Fibroblast of mammary gland (primary cell): ENCODE measurements around the gene AGXT.
A peak's percentile ranks its signal among the peaks of the same experiment; 100 is the strongest.

Experiments used
- DNase-seq: peaks from one replicate; pipeline ENCODE4 v3.0.0-alpha.2; 2010; ENCODE audit warnings: low read depth
- H3K4me3 ChIP-seq: 2 replicates; pipeline ENCODE4 v1.5.1; 2011; ENCODE audit warnings: low read depth, mild to moderate bottlenecking, low read length, moderate library complexity; ENCODE audit not compliant: control insufficient read depth
- CTCF ChIP-seq: conservative IDR thresholded peaks from 2 replicates; pipeline ENCODE4 v1.5.1; 2011; ENCODE audit warnings: low read depth, low read length, inconsistent platforms; ENCODE audit not compliant: control insufficient read depth, insufficient read depth

AGXT gene

GRCh38 chr2:240919786-240920782 is 51.5 kb downstream of the AGXT start:
- DNase-seq, result no peak
- H3K4me3 ChIP-seq, result no peak overlapping the region
- TF ChIP-seq CTCF, result no peak

- no peak overlapping the region for H3K4me3 ChIP-seq
- no peak for TF ChIP-seq CTCF
- no peak for DNase-seq
Measured at GRCh38 chr2:240920783-240921231, 52.2 kb downstream of the AGXT start.

GRCh38 chr2:240921311-240921994 is 52.8 kb downstream of the AGXT start:
- TF ChIP-seq CTCF, result no peak
- H3K4me3 ChIP-seq, result no peak overlapping the region
- DNase-seq, result peak; percentile 96

GRCh38 chr2:240921995-240922244 is 53.3 kb downstream of the AGXT start:
- no peak for DNase-seq
- TF ChIP-seq CTCF, result no peak
- H3K4me3 ChIP-seq, result no peak overlapping the region

GRCh38 chr2:240922245-240922981 is 53.8 kb downstream of the AGXT start:
- no peak overlapping the region for H3K4me3 ChIP-seq
- no peak for DNase-seq
- TF ChIP-seq CTCF, result no peak

GRCh38 chr2:240922982-240923537 is 54.4 kb downstream of the AGXT start:
- DNase-seq, result no peak
- no peak for TF ChIP-seq CTCF
- no peak overlapping the region for H3K4me3 ChIP-seq
